ENCODE measurements around the gene CLCN3. TPM values are rescaled to one million over a fixed set of nuclear protein-coding genes. Genes with fewer than 3 reads are reported as not detected.

Gene CLCN3
- total RNA-seq, 1 experiment from 2014 or later, result 29.1 TPM

DNA sequence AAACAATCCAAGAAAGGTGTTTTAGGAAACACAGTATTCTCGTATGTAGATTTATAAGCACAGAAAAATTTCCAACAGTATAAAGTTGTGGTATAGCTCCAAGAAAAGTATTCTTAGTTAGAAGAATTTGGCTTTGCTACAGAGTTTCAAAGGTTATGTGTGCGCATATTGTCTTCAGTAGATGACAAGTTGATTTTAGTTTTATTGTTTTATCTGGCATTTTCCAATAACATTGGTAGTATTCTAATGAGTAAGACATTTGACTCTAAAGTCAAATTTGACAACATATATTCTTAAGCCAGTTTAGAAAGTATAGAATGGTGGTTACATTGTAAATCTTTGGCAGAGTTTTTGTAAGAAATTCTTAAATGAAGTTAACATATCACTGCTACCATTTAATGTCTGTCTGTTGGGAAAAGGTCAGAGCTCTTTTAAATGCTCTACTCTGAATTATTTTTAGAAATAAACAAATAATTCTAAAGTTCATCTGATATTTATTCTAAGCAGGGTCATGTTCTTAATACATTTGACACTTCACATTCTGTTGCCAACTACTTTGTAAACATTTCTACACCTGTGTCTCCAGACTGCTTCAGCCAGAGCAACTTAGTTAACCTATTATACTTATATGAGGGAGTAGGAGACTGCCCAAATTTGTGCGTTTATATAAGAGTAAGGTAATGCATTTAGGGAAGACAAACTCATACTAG, 30.0 kb downstream of the CLCN3 start (continued):
- no peak for TF ChIP-seq NFE2L1 (CRISPR knock-in tag; IDR thresholded peaks at IDR 0.05)
- TF ChIP-seq, protein P1, sequence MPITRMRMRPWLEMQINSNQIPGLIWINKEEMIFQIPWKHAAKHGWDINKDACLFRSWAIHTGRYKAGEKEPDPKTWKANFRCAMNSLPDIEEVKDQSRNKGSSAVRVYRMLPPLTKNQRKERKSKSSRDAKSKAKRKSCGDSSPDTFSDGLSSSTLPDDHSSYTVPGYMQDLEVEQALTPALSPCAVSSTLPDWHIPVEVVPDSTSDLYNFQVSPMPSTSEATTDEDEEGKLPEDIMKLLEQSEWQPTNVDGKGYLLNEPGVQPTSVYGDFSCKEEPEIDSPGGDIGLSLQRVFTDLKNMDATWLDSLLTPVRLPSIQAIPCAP (CRISPR knock-in tag; IDR thresholded peaks at IDR 0.05), result no peak
- no peak for TF ChIP-seq MXD4 (CRISPR knock-in tag; IDR thresholded peaks at IDR 0.05; ENCODE audit: borderline replicate concordance)
- TF ChIP-seq, protein P2, sequence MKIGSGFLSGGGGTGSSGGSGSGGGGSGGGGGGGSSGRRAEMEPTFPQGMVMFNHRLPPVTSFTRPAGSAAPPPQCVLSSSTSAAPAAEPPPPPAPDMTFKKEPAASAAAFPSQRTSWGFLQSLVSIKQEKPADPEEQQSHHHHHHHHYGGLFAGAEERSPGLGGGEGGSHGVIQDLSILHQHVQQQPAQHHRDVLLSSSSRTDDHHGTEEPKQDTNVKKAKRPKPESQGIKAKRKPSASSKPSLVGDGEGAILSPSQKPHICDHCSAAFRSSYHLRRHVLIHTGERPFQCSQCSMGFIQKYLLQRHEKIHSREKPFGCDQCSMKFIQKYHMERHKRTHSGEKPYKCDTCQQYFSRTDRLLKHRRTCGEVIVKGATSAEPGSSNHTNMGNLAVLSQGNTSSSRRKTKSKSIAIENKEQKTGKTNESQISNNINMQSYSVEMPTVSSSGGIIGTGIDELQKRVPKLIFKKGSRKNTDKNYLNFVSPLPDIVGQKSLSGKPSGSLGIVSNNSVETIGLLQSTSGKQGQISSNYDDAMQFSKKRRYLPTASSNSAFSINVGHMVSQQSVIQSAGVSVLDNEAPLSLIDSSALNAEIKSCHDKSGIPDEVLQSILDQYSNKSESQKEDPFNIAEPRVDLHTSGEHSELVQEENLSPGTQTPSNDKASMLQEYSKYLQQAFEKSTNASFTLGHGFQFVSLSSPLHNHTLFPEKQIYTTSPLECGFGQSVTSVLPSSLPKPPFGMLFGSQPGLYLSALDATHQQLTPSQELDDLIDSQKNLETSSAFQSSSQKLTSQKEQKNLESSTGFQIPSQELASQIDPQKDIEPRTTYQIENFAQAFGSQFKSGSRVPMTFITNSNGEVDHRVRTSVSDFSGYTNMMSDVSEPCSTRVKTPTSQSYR (CRISPR knock-in tag; IDR thresholded peaks at IDR 0.05), result no peak
- TF ChIP-seq TP53 (CRISPR knock-in tag; IDR thresholded peaks at IDR 0.05), result no peak
- TF ChIP-seq, protein P3, sequence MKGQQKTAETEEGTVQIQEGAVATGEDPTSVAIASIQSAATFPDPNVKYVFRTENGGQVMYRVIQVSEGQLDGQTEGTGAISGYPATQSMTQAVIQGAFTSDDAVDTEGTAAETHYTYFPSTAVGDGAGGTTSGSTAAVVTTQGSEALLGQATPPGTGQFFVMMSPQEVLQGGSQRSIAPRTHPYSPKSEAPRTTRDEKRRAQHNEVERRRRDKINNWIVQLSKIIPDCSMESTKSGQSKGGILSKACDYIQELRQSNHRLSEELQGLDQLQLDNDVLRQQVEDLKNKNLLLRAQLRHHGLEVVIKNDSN (CRISPR knock-in tag; IDR thresholded peaks at IDR 0.05), result no peak
- TF ChIP-seq, protein P4, sequence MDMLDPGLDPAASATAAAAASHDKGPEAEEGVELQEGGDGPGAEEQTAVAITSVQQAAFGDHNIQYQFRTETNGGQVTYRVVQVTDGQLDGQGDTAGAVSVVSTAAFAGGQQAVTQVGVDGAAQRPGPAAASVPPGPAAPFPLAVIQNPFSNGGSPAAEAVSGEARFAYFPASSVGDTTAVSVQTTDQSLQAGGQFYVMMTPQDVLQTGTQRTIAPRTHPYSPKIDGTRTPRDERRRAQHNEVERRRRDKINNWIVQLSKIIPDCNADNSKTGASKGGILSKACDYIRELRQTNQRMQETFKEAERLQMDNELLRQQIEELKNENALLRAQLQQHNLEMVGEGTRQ (CRISPR knock-in tag; IDR thresholded peaks at IDR 0.05), result no peak
- TF ChIP-seq, protein P5, sequence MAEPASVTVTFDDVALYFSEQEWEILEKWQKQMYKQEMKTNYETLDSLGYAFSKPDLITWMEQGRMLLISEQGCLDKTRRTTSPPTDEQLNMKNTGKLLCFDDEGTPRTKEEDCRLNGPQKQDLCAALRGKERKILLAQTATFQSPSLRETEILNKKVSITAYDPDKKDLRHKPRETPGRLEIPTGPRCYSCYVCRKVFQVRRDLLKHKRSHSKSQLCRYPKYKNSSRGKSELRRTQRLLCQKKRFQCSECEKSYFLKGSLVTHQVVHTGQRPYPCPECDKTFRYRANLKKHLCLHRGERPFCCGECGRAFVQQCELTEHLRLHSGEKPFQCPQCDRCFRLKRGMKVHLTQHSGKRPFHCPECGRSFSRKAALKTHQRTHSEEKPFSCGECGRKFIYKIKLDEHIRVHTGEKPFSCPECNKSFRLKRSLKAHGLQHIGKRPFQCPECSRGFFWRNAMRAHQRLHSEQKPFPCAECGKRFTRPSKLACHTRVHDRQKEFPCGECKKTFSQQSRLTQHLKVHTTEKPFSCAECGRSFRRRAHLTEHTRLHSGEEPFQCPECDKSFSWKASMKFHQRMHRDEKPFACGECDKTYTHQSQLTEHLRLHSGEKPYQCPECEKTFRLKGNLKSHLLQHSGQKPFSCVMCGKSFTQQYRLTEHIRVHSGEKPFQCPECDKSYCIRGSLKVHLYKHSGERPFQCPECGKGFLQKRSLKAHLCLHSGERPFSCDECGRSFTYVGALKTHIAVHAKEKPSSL (CRISPR knock-in tag; conservative IDR thresholded peaks at IDR 0.05), result no peak
- TF ChIP-seq, protein P6, sequence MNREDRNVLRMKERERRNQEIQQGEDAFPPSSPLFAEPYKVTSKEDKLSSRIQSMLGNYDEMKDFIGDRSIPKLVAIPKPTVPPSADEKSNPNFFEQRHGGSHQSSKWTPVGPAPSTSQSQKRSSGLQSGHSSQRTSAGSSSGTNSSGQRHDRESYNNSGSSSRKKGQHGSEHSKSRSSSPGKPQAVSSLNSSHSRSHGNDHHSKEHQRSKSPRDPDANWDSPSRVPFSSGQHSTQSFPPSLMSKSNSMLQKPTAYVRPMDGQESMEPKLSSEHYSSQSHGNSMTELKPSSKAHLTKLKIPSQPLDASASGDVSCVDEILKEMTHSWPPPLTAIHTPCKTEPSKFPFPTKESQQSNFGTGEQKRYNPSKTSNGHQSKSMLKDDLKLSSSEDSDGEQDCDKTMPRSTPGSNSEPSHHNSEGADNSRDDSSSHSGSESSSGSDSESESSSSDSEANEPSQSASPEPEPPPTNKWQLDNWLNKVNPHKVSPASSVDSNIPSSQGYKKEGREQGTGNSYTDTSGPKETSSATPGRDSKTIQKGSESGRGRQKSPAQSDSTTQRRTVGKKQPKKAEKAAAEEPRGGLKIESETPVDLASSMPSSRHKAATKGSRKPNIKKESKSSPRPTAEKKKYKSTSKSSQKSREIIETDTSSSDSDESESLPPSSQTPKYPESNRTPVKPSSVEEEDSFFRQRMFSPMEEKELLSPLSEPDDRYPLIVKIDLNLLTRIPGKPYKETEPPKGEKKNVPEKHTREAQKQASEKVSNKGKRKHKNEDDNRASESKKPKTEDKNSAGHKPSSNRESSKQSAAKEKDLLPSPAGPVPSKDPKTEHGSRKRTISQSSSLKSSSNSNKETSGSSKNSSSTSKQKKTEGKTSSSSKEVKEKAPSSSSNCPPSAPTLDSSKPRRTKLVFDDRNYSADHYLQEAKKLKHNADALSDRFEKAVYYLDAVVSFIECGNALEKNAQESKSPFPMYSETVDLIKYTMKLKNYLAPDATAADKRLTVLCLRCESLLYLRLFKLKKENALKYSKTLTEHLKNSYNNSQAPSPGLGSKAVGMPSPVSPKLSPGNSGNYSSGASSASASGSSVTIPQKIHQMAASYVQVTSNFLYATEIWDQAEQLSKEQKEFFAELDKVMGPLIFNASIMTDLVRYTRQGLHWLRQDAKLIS (CRISPR knock-in tag; IDR thresholded peaks at IDR 0.05; ENCODE audit: borderline replicate concordance), result no peak
- no peak for TF ChIP-seq FOXK1 (CRISPR knock-in tag; IDR thresholded peaks at IDR 0.05)
- TF ChIP-seq, protein P7, sequence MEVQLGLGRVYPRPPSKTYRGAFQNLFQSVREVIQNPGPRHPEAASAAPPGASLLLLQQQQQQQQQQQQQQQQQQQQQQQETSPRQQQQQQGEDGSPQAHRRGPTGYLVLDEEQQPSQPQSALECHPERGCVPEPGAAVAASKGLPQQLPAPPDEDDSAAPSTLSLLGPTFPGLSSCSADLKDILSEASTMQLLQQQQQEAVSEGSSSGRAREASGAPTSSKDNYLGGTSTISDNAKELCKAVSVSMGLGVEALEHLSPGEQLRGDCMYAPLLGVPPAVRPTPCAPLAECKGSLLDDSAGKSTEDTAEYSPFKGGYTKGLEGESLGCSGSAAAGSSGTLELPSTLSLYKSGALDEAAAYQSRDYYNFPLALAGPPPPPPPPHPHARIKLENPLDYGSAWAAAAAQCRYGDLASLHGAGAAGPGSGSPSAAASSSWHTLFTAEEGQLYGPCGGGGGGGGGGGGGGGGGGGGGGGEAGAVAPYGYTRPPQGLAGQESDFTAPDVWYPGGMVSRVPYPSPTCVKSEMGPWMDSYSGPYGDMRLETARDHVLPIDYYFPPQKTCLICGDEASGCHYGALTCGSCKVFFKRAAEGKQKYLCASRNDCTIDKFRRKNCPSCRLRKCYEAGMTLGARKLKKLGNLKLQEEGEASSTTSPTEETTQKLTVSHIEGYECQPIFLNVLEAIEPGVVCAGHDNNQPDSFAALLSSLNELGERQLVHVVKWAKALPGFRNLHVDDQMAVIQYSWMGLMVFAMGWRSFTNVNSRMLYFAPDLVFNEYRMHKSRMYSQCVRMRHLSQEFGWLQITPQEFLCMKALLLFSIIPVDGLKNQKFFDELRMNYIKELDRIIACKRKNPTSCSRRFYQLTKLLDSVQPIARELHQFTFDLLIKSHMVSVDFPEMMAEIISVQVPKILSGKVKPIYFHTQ (CRISPR knock-in tag; IDR thresholded peaks at IDR 0.05), result no peak
- TF ChIP-seq, protein P8, sequence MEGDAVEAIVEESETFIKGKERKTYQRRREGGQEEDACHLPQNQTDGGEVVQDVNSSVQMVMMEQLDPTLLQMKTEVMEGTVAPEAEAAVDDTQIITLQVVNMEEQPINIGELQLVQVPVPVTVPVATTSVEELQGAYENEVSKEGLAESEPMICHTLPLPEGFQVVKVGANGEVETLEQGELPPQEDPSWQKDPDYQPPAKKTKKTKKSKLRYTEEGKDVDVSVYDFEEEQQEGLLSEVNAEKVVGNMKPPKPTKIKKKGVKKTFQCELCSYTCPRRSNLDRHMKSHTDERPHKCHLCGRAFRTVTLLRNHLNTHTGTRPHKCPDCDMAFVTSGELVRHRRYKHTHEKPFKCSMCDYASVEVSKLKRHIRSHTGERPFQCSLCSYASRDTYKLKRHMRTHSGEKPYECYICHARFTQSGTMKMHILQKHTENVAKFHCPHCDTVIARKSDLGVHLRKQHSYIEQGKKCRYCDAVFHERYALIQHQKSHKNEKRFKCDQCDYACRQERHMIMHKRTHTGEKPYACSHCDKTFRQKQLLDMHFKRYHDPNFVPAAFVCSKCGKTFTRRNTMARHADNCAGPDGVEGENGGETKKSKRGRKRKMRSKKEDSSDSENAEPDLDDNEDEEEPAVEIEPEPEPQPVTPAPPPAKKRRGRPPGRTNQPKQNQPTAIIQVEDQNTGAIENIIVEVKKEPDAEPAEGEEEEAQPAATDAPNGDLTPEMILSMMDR (IDR thresholded peaks at IDR 0.05), result no peak
- TF ChIP-seq IRF2 (CRISPR knock-in tag; IDR thresholded peaks at IDR 0.05; ENCODE audit: borderline replicate concordance, low read depth), result no peak
